Measurements from ENCODE around the gene BICD2. TPM values are rescaled to one million over a fixed set of nuclear protein-coding genes. Genes with fewer than 3 reads are reported as not detected.

The BICD2 gene
- total and polyA plus RNA-seq, 4 donors = 2.5 to 16.0 (median 11.2) TPM

- no peak overlapping the region for H3K4me3 ChIP-seq (ENCODE audit: low read depth in 1 of 3, low read length in 3 of 3)
- no peak overlapping the region for H3K27ac ChIP-seq (ENCODE audit: low read depth in 1 of 2, low read length in 2 of 2)
- peaks cover 0 to 8% (median 8%) of the 10 kb centered on the region in 4 donors for H3K4me1 ChIP-seq (ENCODE audit: control insufficient read depth in 4 of 4, insufficient read depth in 4 of 4, low read length in 3 of 4)
- peak; percentile 79 for DNase-seq (ENCODE audit: low spot score)
- H3K27me3 ChIP-seq (ENCODE audit: control insufficient read depth in 4 of 4, insufficient read depth in 4 of 4, low read length in 3 of 4) = no peaks in the 10 kb centered on the region
- no peak overlapping the region for H3K9ac ChIP-seq (ENCODE audit: low read depth in 1 of 2, low read length in 2 of 2)
- no peaks in the 10 kb centered on the region for H3K9me3 ChIP-seq (ENCODE audit: control insufficient read depth in 4 of 4, low read length in 3 of 4)
- WGBS = 35% methylated on average over 13 of the region's 13 CpGs
- H3K36me3 ChIP-seq (ENCODE audit: control insufficient read depth in 4 of 4, insufficient read depth in 3 of 4, low read depth in 1 of 4, low read length in 3 of 4) = no peaks in the 10 kb centered on the region
- TF ChIP-seq TAF1 (conservative IDR thresholded peaks at IDR 0.05) = no peak
- TF ChIP-seq JUND (IDR thresholded peaks at IDR 0.05) = no peak
- TF ChIP-seq EGR1 (IDR thresholded peaks at IDR 0.05; ENCODE audit: low read depth in 2 of 2) = no peak
- no peak for TF ChIP-seq FOXA1 (IDR thresholded peaks at IDR 0.05)
- no peak for TF ChIP-seq REST (IDR thresholded peaks at IDR 0.05)
- no peak for TF ChIP-seq HNF4G (IDR thresholded peaks at IDR 0.05)
- TF ChIP-seq RXRA (IDR thresholded peaks at IDR 0.05) = no peak
- TF ChIP-seq HNF4A (conservative IDR thresholded peaks at IDR 0.05) = no peak
- no peak for TF ChIP-seq GABPA (IDR thresholded peaks at IDR 0.05 in 1 of 2, conservative IDR thresholded peaks at IDR 0.05 in 1 of 2)
- TF ChIP-seq RAD21 (IDR thresholded peaks at IDR 0.05) = peak; percentile 96 to 98
- no peak for TF ChIP-seq ATF3 (IDR thresholded peaks at IDR 0.05)
- peak; percentile 93 for TF ChIP-seq CTCF (IDR thresholded peaks at IDR 0.05; ENCODE audit: low read depth, low read length, missing input control)
- no peak for TF ChIP-seq ZBTB33 (IDR thresholded peaks at IDR 0.05)
- no peak for TF ChIP-seq SP1 (IDR thresholded peaks at IDR 0.05)
These were observed 26.2 kb upstream of the BICD2 start for GRCh38 chr9:92790542-92791527.
